ENCODE results near the gene SMIM30. TPM values are rescaled to one million over a fixed set of nuclear protein-coding genes. Genes with fewer than 3 reads are reported as not detected.

Gene SMIM30
- total RNA-seq, 1 experiment from 2014 or later, result 32.3 TPM

DNA sequence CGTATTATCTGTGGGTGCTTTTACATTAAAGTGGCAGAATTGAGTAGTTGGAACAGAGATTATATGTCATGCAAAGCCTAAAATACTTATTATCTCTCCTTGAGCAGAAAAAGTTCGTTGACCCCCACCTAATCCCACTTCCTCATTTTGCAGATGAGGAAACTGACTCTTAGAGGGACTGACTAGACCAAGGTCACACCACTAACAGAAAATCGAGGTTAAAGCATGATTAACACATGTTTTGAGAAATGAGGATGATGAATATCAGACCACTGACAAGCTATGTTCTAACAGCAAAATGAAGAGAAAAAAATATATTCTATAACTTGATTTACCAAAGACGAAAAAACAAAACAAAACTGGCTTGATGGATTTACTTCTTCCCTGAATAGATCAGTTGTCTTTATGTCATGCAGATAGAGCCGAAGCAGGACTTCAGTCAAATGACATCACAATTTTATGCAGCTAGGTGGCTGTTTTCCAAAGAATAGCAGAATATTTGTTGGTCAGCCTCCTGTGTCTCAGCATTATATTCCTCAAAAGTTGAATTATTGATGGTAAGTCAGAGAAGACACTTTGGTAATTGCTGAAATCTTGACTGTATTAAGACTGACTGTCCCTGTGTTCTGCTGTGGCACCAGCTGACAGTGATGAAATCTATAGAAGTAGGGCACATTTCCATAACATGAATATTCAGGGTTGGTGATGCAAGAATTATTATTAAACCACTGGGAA is 24.2 kb upstream of the SMIM30 start:
- Mint-ChIP-seq H3K4me3 (no peak overlapping the region), H3K36me3 (ENCODE audit: insufficient read depth in 1 of 3, low read depth in 3 of 3) (no peaks in the 10 kb centered on the region), H3K27me3 (ENCODE audit: low read depth) (peaks cover 12% of the 10 kb centered on the region), H3K27ac (no peak overlapping the region), H3K9me3 (no peaks in the 10 kb centered on the region), H3K4me1 (peaks cover 12 to 21% of the 10 kb centered on the region in 2 experiments)
- H3K79me1 ChIP-seq (ENCODE audit: insufficient read depth, low read depth, low read length, poor library complexity, severe bottlenecking), result no peaks in the 10 kb centered on the region
- H2BK15ac ChIP-seq (ENCODE audit: low read depth, low read length), result no peak overlapping the region
- no peak overlapping the region for H4K8ac ChIP-seq (replicated peaks; ENCODE audit: insufficient read length, low read depth, low read length)
- H3K23me2 ChIP-seq (ENCODE audit: insufficient read length, low read depth, low read length, poor library complexity, severe bottlenecking), result no peaks in the 10 kb centered on the region
- H3K9ac ChIP-seq (ENCODE audit: extremely low read depth, insufficient read length, low read length), result no peak overlapping the region
- WGBS (ENCODE audit: extremely low coverage, insufficient read length, low lambda C conversion rate), result no CpG with 5 or more reads among the region's 5 CpGs
- no peak overlapping the region for H2BK12ac ChIP-seq (ENCODE audit: insufficient read length, low read depth, low read length)
- TF ChIP-seq, protein P1, sequence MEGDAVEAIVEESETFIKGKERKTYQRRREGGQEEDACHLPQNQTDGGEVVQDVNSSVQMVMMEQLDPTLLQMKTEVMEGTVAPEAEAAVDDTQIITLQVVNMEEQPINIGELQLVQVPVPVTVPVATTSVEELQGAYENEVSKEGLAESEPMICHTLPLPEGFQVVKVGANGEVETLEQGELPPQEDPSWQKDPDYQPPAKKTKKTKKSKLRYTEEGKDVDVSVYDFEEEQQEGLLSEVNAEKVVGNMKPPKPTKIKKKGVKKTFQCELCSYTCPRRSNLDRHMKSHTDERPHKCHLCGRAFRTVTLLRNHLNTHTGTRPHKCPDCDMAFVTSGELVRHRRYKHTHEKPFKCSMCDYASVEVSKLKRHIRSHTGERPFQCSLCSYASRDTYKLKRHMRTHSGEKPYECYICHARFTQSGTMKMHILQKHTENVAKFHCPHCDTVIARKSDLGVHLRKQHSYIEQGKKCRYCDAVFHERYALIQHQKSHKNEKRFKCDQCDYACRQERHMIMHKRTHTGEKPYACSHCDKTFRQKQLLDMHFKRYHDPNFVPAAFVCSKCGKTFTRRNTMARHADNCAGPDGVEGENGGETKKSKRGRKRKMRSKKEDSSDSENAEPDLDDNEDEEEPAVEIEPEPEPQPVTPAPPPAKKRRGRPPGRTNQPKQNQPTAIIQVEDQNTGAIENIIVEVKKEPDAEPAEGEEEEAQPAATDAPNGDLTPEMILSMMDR (conservative IDR thresholded peaks at IDR 0.05), result no peak
- no peak overlapping the region for H3K18ac ChIP-seq (ENCODE audit: insufficient read length, low read depth, low read length)
- no peak overlapping the region for H3T11ph ChIP-seq (ENCODE audit: low read length)
- H3K4ac ChIP-seq (ENCODE audit: low read depth, low read length), result no peak overlapping the region
- H3K4me2 ChIP-seq (ENCODE audit: insufficient read depth, insufficient read length, low read length), result no peak overlapping the region
- H3K14ac ChIP-seq (ENCODE audit: insufficient read depth, low read length), result no peak overlapping the region
- no peaks in the 10 kb centered on the region for H4K20me1 ChIP-seq (ENCODE audit: control insufficient read depth, insufficient read depth, insufficient read length)
- H3K27me3 ChIP-seq (ENCODE audit: insufficient read depth, low read length), result no peaks in the 10 kb centered on the region
- no peaks in the 10 kb centered on the region for H3K9me3 ChIP-seq (ENCODE audit: control insufficient read depth, low read depth, low read length)
- no peak overlapping the region for H4K91ac ChIP-seq (ENCODE audit: insufficient read length, low read depth, low read length)
- no peak overlapping the region for H2AK5ac ChIP-seq (ENCODE audit: insufficient read length, low read length)
- DNase-seq, result no peak
- H3K79me2 ChIP-seq (ENCODE audit: insufficient read depth, low read length), result no peaks in the 10 kb centered on the region
- H3K56ac ChIP-seq (ENCODE audit: insufficient read length, low read depth, low read length), result no peak overlapping the region
- H4K5ac ChIP-seq (ENCODE audit: insufficient read length, low read depth, low read length), result no peak overlapping the region
- H2BK20ac ChIP-seq (ENCODE audit: low read depth, low read length, poor library complexity, severe bottlenecking), result no peak overlapping the region
- no peak overlapping the region for H2BK5ac ChIP-seq (ENCODE audit: insufficient read length, low read length)
- H2AFZ ChIP-seq (ENCODE audit: low read length), result no peak overlapping the region
- no peak overlapping the region for H2BK120ac ChIP-seq (ENCODE audit: low read depth, low read length, poor library complexity, severe bottlenecking)
- no peak overlapping the region for H3K27ac ChIP-seq (ENCODE audit: insufficient read length, low read depth, low read length)
- peaks cover 2% of the 10 kb centered on the region; the same call in 1 of the 2 replicates for H3K4me1 ChIP-seq (ENCODE audit: insufficient read depth, low read length)
- H3K23ac ChIP-seq (ENCODE audit: insufficient read length, low read depth, low read length), result no peak overlapping the region

All from H9 (cell line).